Mesenchymal stem cell (in vitro differentiated cells and primary cell): ENCODE measurements around the gene AASDH.

Source experiments
- DNase-seq: peaks from one replicate; pipeline ENCODE4 v3.0.0-alpha.2; 2013
- H2AFZ ChIP-seq: one replicate; pipeline ENCODE4 v1.6.1; 2013; ENCODE audit warnings: low read depth, mild to moderate bottlenecking, control low read depth, inconsistent platforms, low read length, moderate library complexity
- H2AK5ac ChIP-seq: 2 replicates; pipeline ENCODE4 v1.6.1; 2013; ENCODE audit warnings: low read length, moderate library complexity, mild to moderate bottlenecking, inconsistent platforms; ENCODE audit not compliant: severe bottlenecking
- H2BK120ac ChIP-seq: one replicate; pipeline ENCODE4 v1.6.1; 2013; ENCODE audit warnings: low read depth, mild to moderate bottlenecking, inconsistent platforms, low read length, moderate library complexity
- H2BK12ac ChIP-seq, 2 experiments: one replicate each; pipeline ENCODE4 v1.6.1; 2013; ENCODE audit warnings: inconsistent platforms in 2 of 2, low read length in 2 of 2, mild to moderate bottlenecking in 2 of 2, moderate library complexity in 2 of 2, control low read depth in 1 of 2
- H2BK15ac ChIP-seq: one replicate; pipeline ENCODE4 v1.6.1; 2013; ENCODE audit warnings: mild to moderate bottlenecking, low read depth, inconsistent platforms; ENCODE audit not compliant: poor library complexity, severe bottlenecking
- H2BK5ac ChIP-seq: 2 replicates; pipeline ENCODE4 v1.6.1; 2013; ENCODE audit warnings: low read depth, mild to moderate bottlenecking, low read length, control low read depth, inconsistent platforms; ENCODE audit not compliant: poor library complexity, severe bottlenecking
- H3K14ac ChIP-seq, 2 experiments: one replicate each; pipeline ENCODE4 v1.6.1; 2013; ENCODE audit warnings: inconsistent platforms in 2 of 2, low read length in 2 of 2, control low read depth in 1 of 2, mild to moderate bottlenecking in 1 of 2, moderate library complexity in 1 of 2
- H3K18ac ChIP-seq, 2 experiments: one replicate each; pipeline ENCODE4 v1.6.1; 2013; ENCODE audit warnings: inconsistent platforms in 2 of 2, low read length in 2 of 2, control low read depth in 1 of 2, low read depth in 1 of 2, mild to moderate bottlenecking in 1 of 2
- H3K23ac ChIP-seq, 2 experiments: one replicate each; pipeline ENCODE4 v1.6.1; 2013; ENCODE audit warnings: inconsistent platforms in 2 of 2, low read length in 2 of 2, mild to moderate bottlenecking in 2 of 2, moderate library complexity in 2 of 2, control low read depth in 1 of 2
- H3K27ac ChIP-seq: 2 replicates; pipeline ENCODE4 v1.5.1; 2013; ENCODE audit warnings: mild to moderate bottlenecking, moderate library complexity, low read length, control low read depth, inconsistent platforms; ENCODE audit not compliant: poor library complexity, severe bottlenecking
- H3K27me3 ChIP-seq, 2 experiments: 2 replicates each; pipeline versions ENCODE4 v1.6.1 to v1.7.0; 2013; ENCODE audit warnings: low read length in 2 of 2, mild to moderate bottlenecking in 2 of 2, moderate library complexity in 2 of 2, control low read depth in 1 of 2, inconsistent platforms in 1 of 2; ENCODE audit not compliant: control insufficient read depth in 1 of 2, insufficient read depth in 1 of 2
- H3K36me3 ChIP-seq, 2 experiments: 2 replicates each; pipeline versions ENCODE4 v1.6.1 to v1.7.0; 2013; ENCODE audit warnings: low read length in 2 of 2, control low read depth in 1 of 2, inconsistent platforms in 1 of 2, low read depth in 1 of 2, mild to moderate bottlenecking in 1 of 2; ENCODE audit not compliant: insufficient read depth in 2 of 2, control insufficient read depth in 1 of 2
- H3K4ac ChIP-seq, 2 experiments: one replicate each; pipeline ENCODE4 v1.6.1; 2013; ENCODE audit warnings: inconsistent platforms in 2 of 2, low read length in 2 of 2, mild to moderate bottlenecking in 2 of 2, moderate library complexity in 2 of 2, control low read depth in 1 of 2, low read depth in 1 of 2
- H3K4me1 ChIP-seq: 2 replicates; pipeline ENCODE4 v1.6.1; 2013; ENCODE audit warnings: low read depth, low read length, control low read depth; ENCODE audit not compliant: control insufficient read depth, insufficient read depth
- H3K4me2 ChIP-seq: 2 replicates; pipeline ENCODE4 v1.6.1; 2013; ENCODE audit warnings: low read length, mild to moderate bottlenecking, inconsistent platforms; ENCODE audit not compliant: poor library complexity, severe bottlenecking
- H3K4me3 ChIP-seq, 2 experiments: 2 replicates each; pipeline versions ENCODE4 v1.5.1 to v1.7.0; 2013; ENCODE audit warnings: low read length in 2 of 2, mild to moderate bottlenecking in 2 of 2, control low read depth in 1 of 2, low read depth in 1 of 2; ENCODE audit not compliant: insufficient read depth in 1 of 2
- H3K79me1 ChIP-seq: replicated peaks from 2 replicates; pipeline ENCODE4 v1.6.1; 2013; ENCODE audit warnings: mild to moderate bottlenecking, control low read depth, low read length, inconsistent platforms; ENCODE audit not compliant: poor library complexity, severe bottlenecking
- H3K9ac ChIP-seq: 2 replicates; pipeline ENCODE4 v1.7.0; 2013; ENCODE audit warnings: mild to moderate bottlenecking, low read length, moderate library complexity
- H3K9me3 ChIP-seq: 2 replicates; pipeline ENCODE4 v1.7.0; 2013; ENCODE audit warnings: mild to moderate bottlenecking, low read length; ENCODE audit not compliant: control insufficient read depth
- H4K8ac ChIP-seq: one replicate; pipeline ENCODE4 v1.6.1; 2013; ENCODE audit warnings: inconsistent platforms, mild to moderate bottlenecking, low read length, moderate library complexity
- H4K91ac ChIP-seq: one replicate; pipeline ENCODE4 v1.6.1; 2013; ENCODE audit warnings: mild to moderate bottlenecking, low read length, inconsistent platforms
- WGBS: methylation state at CpG from one replicate; pipeline ENCODE4 v1.1.7; 2013; ENCODE audit warnings: mixed read lengths; 5-methylcytosine and 5-hydroxymethylcytosine counted together

AASDH gene

GRCh38 chr4:56305390-56305789 is 81.9 kb downstream of the AASDH start:
- H3K4me3 ChIP-seq, result no peak overlapping the region
- peaks cover 32% of the 10 kb centered on the region for H3K4me1 ChIP-seq
- no peak overlapping the region for H2BK12ac ChIP-seq
- H2AFZ ChIP-seq, result no peak overlapping the region
- DNase-seq, result no peak
- no peaks in the 10 kb centered on the region for H3K27me3 ChIP-seq
- no peak overlapping the region for H3K18ac ChIP-seq
- no peak overlapping the region for H3K4ac ChIP-seq
- no peak overlapping the region for H2BK15ac ChIP-seq
- H2BK5ac ChIP-seq, result peak overlapping the region; percentile 11
- H2BK120ac ChIP-seq, result no peak overlapping the region
- no peaks in the 10 kb centered on the region for H3K79me1 ChIP-seq
- H3K4me2 ChIP-seq, result no peak overlapping the region
- H3K23ac ChIP-seq, result no peak overlapping the region
- peaks cover 0 to 4% of the 10 kb centered on the region in 2 experiments for H3K36me3 ChIP-seq
- 100% methylated on average over 1 of the region's 1 CpG for WGBS
- no peak overlapping the region for H4K8ac ChIP-seq
- H3K27ac ChIP-seq, result peak overlapping the region; percentile 18
- H3K14ac ChIP-seq, result no peak overlapping the region
- H3K9me3 ChIP-seq, result no peaks in the 10 kb centered on the region
- no peak overlapping the region for H2AK5ac ChIP-seq
- H4K91ac ChIP-seq, result no peak overlapping the region
- no peak overlapping the region for H3K9ac ChIP-seq

DNA sequence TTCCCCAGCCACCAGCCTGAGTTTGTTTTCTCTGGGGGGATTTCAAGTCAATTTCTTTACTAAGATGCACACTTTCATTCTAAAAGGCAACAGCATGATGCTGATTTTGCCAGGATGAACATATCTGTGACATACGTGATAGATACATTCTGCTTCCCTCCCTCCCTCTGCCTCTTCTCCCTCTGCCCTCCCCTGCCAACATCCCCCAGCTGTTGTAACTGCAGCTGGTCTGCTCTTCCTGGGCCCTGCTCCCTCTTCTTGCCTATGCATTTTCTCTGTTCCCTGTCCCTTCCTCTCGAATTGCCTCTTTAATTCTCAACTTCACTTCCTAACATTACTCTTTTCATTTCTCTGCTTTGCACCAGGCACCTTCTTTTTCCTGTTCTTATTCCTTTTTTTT is 83.4 kb downstream of the AASDH start:
- H2BK15ac ChIP-seq, result no peak overlapping the region
- no peak overlapping the region for H3K4me3 ChIP-seq
- no peak overlapping the region for H3K27ac ChIP-seq
- no peak overlapping the region for H4K91ac ChIP-seq
- no peak overlapping the region for H2BK120ac ChIP-seq
- H3K4me1 ChIP-seq, result peaks cover 28% of the 10 kb centered on the region
- no peak overlapping the region for H3K9ac ChIP-seq
- 72% methylated on average over 2 of the region's 2 CpGs for WGBS
- no peaks in the 10 kb centered on the region for H3K9me3 ChIP-seq
- H3K14ac ChIP-seq, result no peak overlapping the region
- DNase-seq, result no peak
- H3K27me3 ChIP-seq, result no peaks in the 10 kb centered on the region
- no peak overlapping the region for H3K18ac ChIP-seq
- H2AFZ ChIP-seq, result no peak overlapping the region
- H4K8ac ChIP-seq, result no peak overlapping the region
- H2AK5ac ChIP-seq, result peak overlapping the region; percentile 10
- H2BK12ac ChIP-seq, result peak overlapping the region in 1 of 2 experiments; percentile 57
- peaks cover 0 to 4% of the 10 kb centered on the region in 2 experiments for H3K36me3 ChIP-seq
- no peak overlapping the region for H3K4me2 ChIP-seq
- no peak overlapping the region for H2BK5ac ChIP-seq
- no peak overlapping the region for H3K4ac ChIP-seq
- no peak overlapping the region for H3K23ac ChIP-seq
- no peaks in the 10 kb centered on the region for H3K79me1 ChIP-seq

DNA sequence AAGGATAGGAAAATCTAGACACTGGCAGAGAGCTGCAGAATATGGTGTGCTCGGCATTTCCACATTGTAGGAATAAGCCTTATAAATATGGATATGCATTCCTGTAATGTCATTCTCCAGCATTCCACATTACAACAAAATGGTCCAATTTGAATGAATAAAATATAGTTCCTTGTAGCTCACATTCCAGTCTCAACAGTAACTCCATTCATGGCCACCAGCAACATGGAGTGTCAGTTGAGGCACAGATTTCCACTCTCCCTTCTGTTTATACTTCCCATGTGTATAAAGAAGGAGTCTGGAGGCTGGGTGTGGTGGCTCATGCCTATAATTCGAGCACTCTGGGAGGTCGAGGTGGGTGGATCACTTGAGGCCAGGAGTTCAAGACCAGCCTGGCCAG is 84.5 kb downstream of the AASDH start:
- Histone ChIP-seq H3K79me1 (no peaks in the 10 kb centered on the region), H3K4me2 (no peak overlapping the region), H3K4me1 (peaks cover 25% of the 10 kb centered on the region), H2BK5ac (no peak overlapping the region), H3K9me3 (no peaks in the 10 kb centered on the region), H3K4me3 (no peak overlapping the region), H2BK12ac (no peak overlapping the region), H3K18ac (no peak overlapping the region), H4K8ac (no peak overlapping the region), H2BK15ac (no peak overlapping the region), H3K9ac (no peak overlapping the region), H3K23ac (no peak overlapping the region), H4K91ac (no peak overlapping the region), H3K27ac (no peak overlapping the region), H2BK120ac (no peak overlapping the region), H2AFZ (no peak overlapping the region), H3K4ac (no peak overlapping the region), H3K14ac (no peak overlapping the region), H3K36me3 (peaks cover 0 to 3% of the 10 kb centered on the region in 2 experiments), H3K27me3 (no peaks in the 10 kb centered on the region), H2AK5ac (no peak overlapping the region)
- WGBS, result 67% methylated on average over 1 of the region's 3 CpGs
- DNase-seq, result no peak

DNA sequence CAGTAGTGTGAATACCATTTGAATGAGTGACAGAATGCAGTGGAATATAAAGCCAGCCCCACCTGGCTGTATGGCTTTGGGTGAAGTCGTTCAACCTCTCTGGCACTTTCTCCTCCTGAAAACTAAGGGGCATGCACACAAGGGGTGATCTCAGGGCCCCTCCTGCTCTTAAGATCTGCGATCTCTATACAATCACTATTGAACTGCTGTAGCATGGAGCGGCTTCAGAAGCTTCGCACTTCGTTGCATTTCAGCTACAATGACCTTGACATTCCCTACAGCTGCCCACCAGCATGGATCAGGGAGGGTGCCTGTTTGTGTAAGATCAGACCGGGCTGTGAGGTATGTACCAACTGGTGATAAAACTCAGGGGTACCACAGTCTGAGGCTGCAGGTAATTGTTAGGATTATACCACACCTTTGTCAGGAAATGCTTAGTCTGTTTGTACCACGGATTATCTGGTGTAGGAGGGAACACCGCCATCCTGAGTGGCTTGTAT is 85.2 kb downstream of the AASDH start:
- no peak overlapping the region for H2BK5ac ChIP-seq
- no peak overlapping the region for H3K4me3 ChIP-seq
- no peak overlapping the region for H2AK5ac ChIP-seq
- 92% methylated on average over 6 of the region's 8 CpGs for WGBS
- no peaks in the 10 kb centered on the region for H3K79me1 ChIP-seq
- no peak overlapping the region for H2BK15ac ChIP-seq
- no peaks in the 10 kb centered on the region for H3K27me3 ChIP-seq
- H3K4me2 ChIP-seq, result no peak overlapping the region
- H3K36me3 ChIP-seq, result no peaks in the 10 kb centered on the region
- H4K8ac ChIP-seq, result no peak overlapping the region
- H3K4me1 ChIP-seq, result peaks cover 19% of the 10 kb centered on the region
- no peak overlapping the region for H2BK12ac ChIP-seq
- no peak overlapping the region for H3K14ac ChIP-seq
- H2AFZ ChIP-seq, result no peak overlapping the region
- H3K4ac ChIP-seq, result no peak overlapping the region
- H3K9ac ChIP-seq, result no peak overlapping the region
- no peaks in the 10 kb centered on the region for H3K9me3 ChIP-seq
- no peak overlapping the region for H3K18ac ChIP-seq
- H4K91ac ChIP-seq, result no peak overlapping the region
- peak overlapping the region; percentile 85 for H3K27ac ChIP-seq
- H3K23ac ChIP-seq, result no peak overlapping the region
- no peak overlapping the region for H2BK120ac ChIP-seq
- DNase-seq, result no peak
